ENCODE measurements around the gene THSD4. TPM values are rescaled to one million over a fixed set of nuclear protein-coding genes. Genes with fewer than 3 reads are reported as not detected.

The THSD4 gene
- total RNA-seq, 1 donor from 2014 or later: 2.5 TPM

GRCh38 chr15:71385026-71385425 lies 269.8 kb downstream of the THSD4 start:
- Histone ChIP-seq H3K27me3 (ENCODE audit: insufficient read depth, low read length) (no peaks in the 10 kb centered on the region), H3K79me2 (ENCODE audit: insufficient read depth, low read length) (no peaks in the 10 kb centered on the region), H3K9ac (ENCODE audit: low read length) (no peak overlapping the region), H3K9me3 (ENCODE audit: insufficient read depth, low read depth, low read length) (no peaks in the 10 kb centered on the region), H3K4me1 (ENCODE audit: insufficient read depth, low read length) (no peaks in the 10 kb centered on the region), H4K20me1 (ENCODE audit: insufficient read depth, low read length) (no peaks in the 10 kb centered on the region), H3K27ac (ENCODE audit: low read depth, low read length) (no peak overlapping the region), H3K4me3 (ENCODE audit: insufficient read depth, low read depth, low read length) (no peak overlapping the region), H3K36me3 (ENCODE audit: insufficient read depth, low read length) (no peaks in the 10 kb centered on the region), H2AFZ (ENCODE audit: low read depth, low read length) (no peak overlapping the region), H3K4me2 (ENCODE audit: low read length) (no peak overlapping the region)
- Mint-ChIP-seq H3K27ac (ENCODE audit: unreplicated experiment) (no peak overlapping the region), H3K4me3 (ENCODE audit: unreplicated experiment) (no peak overlapping the region), H3K27me3 (ENCODE audit: low read depth, unreplicated experiment) (peaks cover 19% of the 10 kb centered on the region), H3K9me3 (ENCODE audit: unreplicated experiment) (no peaks in the 10 kb centered on the region), H3K4me1 (ENCODE audit: low read depth, unreplicated experiment) (no peaks in the 10 kb centered on the region), H3K36me3 (ENCODE audit: low read depth, unreplicated experiment) (no peaks in the 10 kb centered on the region)
- TF ChIP-seq CTCF (IDR thresholded peaks at IDR 0.05; ENCODE audit: insufficient read depth, low read depth, low read length): no peak
- TF ChIP-seq EZH2 (IDR thresholded peaks at IDR 0.05; ENCODE audit: insufficient read depth, low read length): no peak
- DNase-seq (ENCODE audit: low read depth) (no peak), FAIRE-seq (no peak)

- H3K9ac ChIP-seq (ENCODE audit: low read length): no peak overlapping the region
- no peaks in the 10 kb centered on the region for H3K4me1 Mint-ChIP-seq (ENCODE audit: low read depth, unreplicated experiment)
- no peaks in the 10 kb centered on the region for H3K27me3 ChIP-seq (ENCODE audit: insufficient read depth, low read length)
- H3K27ac ChIP-seq (ENCODE audit: low read depth, low read length): no peak overlapping the region
- no peaks in the 10 kb centered on the region for H3K36me3 ChIP-seq (ENCODE audit: insufficient read depth, low read length)
- H3K9me3 ChIP-seq (ENCODE audit: insufficient read depth, low read depth, low read length): no peaks in the 10 kb centered on the region
- H3K4me2 ChIP-seq (ENCODE audit: low read length): no peak overlapping the region
- no peak for TF ChIP-seq CTCF (IDR thresholded peaks at IDR 0.05; ENCODE audit: insufficient read depth, low read depth, low read length)
- TF ChIP-seq EZH2 (IDR thresholded peaks at IDR 0.05; ENCODE audit: insufficient read depth, low read length): no peak
- H3K4me3 ChIP-seq (ENCODE audit: insufficient read depth, low read depth, low read length): no peak overlapping the region
- no peaks in the 10 kb centered on the region for H3K36me3 Mint-ChIP-seq (ENCODE audit: low read depth, unreplicated experiment)
- DNase-seq (ENCODE audit: low read depth) (peak; percentile 6), FAIRE-seq (no peak)
- H3K4me1 ChIP-seq (ENCODE audit: insufficient read depth, low read length): no peaks in the 10 kb centered on the region
- no peak overlapping the region for H3K4me3 Mint-ChIP-seq (ENCODE audit: unreplicated experiment)
- H3K9me3 Mint-ChIP-seq (ENCODE audit: unreplicated experiment): no peaks in the 10 kb centered on the region
- no peak overlapping the region for H2AFZ ChIP-seq (ENCODE audit: low read depth, low read length)
- H4K20me1 ChIP-seq (ENCODE audit: insufficient read depth, low read length): no peaks in the 10 kb centered on the region
- no peak overlapping the region for H3K27ac Mint-ChIP-seq (ENCODE audit: unreplicated experiment)
- H3K79me2 ChIP-seq (ENCODE audit: insufficient read depth, low read length): no peaks in the 10 kb centered on the region
- H3K27me3 Mint-ChIP-seq (ENCODE audit: low read depth, unreplicated experiment): peaks cover 19% of the 10 kb centered on the region
These were observed 270.2 kb downstream of the THSD4 start for GRCh38 chr15:71385457-71385856.

- no peak overlapping the region for H2AFZ ChIP-seq (ENCODE audit: low read depth, low read length)
- H3K9ac ChIP-seq (ENCODE audit: low read length): no peak overlapping the region
- H3K4me2 ChIP-seq (ENCODE audit: low read length): no peak overlapping the region
- no peaks in the 10 kb centered on the region for H3K79me2 ChIP-seq (ENCODE audit: insufficient read depth, low read length)
- no peak overlapping the region for H3K4me3 Mint-ChIP-seq (ENCODE audit: unreplicated experiment)
- H3K27me3 Mint-ChIP-seq (ENCODE audit: low read depth, unreplicated experiment): peaks cover 19% of the 10 kb centered on the region
- H3K27ac ChIP-seq (ENCODE audit: low read depth, low read length): no peak overlapping the region
- no peak overlapping the region for H3K27ac Mint-ChIP-seq (ENCODE audit: unreplicated experiment)
- FAIRE-seq: no peak
- TF ChIP-seq CTCF (IDR thresholded peaks at IDR 0.05; ENCODE audit: insufficient read depth, low read depth, low read length) (no peak), EZH2 (IDR thresholded peaks at IDR 0.05; ENCODE audit: insufficient read depth, low read length) (no peak)
- no peaks in the 10 kb centered on the region for H3K4me1 Mint-ChIP-seq (ENCODE audit: low read depth, unreplicated experiment)
- no peaks in the 10 kb centered on the region for H4K20me1 ChIP-seq (ENCODE audit: insufficient read depth, low read length)
- no peaks in the 10 kb centered on the region for H3K4me1 ChIP-seq (ENCODE audit: insufficient read depth, low read length)
- no peaks in the 10 kb centered on the region for H3K9me3 Mint-ChIP-seq (ENCODE audit: unreplicated experiment)
- DNase-seq (ENCODE audit: low read depth): no peak
- H3K27me3 ChIP-seq (ENCODE audit: insufficient read depth, low read length): no peaks in the 10 kb centered on the region
- no peaks in the 10 kb centered on the region for H3K9me3 ChIP-seq (ENCODE audit: insufficient read depth, low read depth, low read length)
- no peaks in the 10 kb centered on the region for H3K36me3 ChIP-seq (ENCODE audit: insufficient read depth, low read length)
- no peak overlapping the region for H3K4me3 ChIP-seq (ENCODE audit: insufficient read depth, low read depth, low read length)
- no peaks in the 10 kb centered on the region for H3K36me3 Mint-ChIP-seq (ENCODE audit: low read depth, unreplicated experiment)
These were observed 270.7 kb downstream of the THSD4 start for GRCh38 chr15:71386005-71386404.
